Heart right ventricle (tissue), 16 donors: Measurements from ENCODE around the gene LAMA2. TPM values are rescaled to one million over a fixed set of nuclear protein-coding genes. Genes with fewer than 3 reads are reported as not detected.

ENCODE experiments used
- ATAC-seq, 8 donors: fragments of 200-7000 bp; cut with Tn5 transposase; one replicate each; pipeline ENCODE4 v1.9.1; 2020; ENCODE audit warnings: mild to moderate bottlenecking in 8 of 8, moderate library complexity in 8 of 8, moderate number of reproducible peaks in 1 of 8
- DNase-seq, 2 donors: peaks; one replicate each; pipeline ENCODE4 v3.0.0-alpha.2; 2020
- H3K27ac ChIP-seq, 10 donors: fragments of 200-600 bp; sonication (generic) in 2 of 10; one replicate each; pipeline versions ENCODE4 v1.5.0 to v1.8.0; 2020 to 2022; ENCODE audit warnings: mild to moderate bottlenecking in 3 of 10
- H3K27me3 ChIP-seq, 7 donors: fragments of 200-600 bp; one replicate each; pipeline ENCODE4 v1.8.0; 2021 to 2022; ENCODE audit warnings: mild to moderate bottlenecking in 2 of 7
- H3K36me3 ChIP-seq, 9 donors: fragments of 200-600 bp; sonication (generic) in 1 of 9; one replicate each; pipeline versions ENCODE4 v1.5.0 to v1.8.0; 2020 to 2022; ENCODE audit warnings: mild to moderate bottlenecking in 2 of 9
- H3K4me1 ChIP-seq, 9 donors: fragments of 200-600 bp; sonication (generic) in 1 of 9; one replicate each; pipeline versions ENCODE4 v1.5.0 to v1.8.0; 2020 to 2022; ENCODE audit warnings: mild to moderate bottlenecking in 4 of 9
- H3K4me3 ChIP-seq, 10 donors: fragments of 200-600 bp; sonication (generic) in 2 of 10; one replicate each; pipeline versions ENCODE4 v1.5.0 to v1.8.0; 2020 to 2022; ENCODE audit warnings: mild to moderate bottlenecking in 7 of 10, moderate library complexity in 2 of 10
- H3K9me3 ChIP-seq, 11 donors: fragments of 200-600 bp in 10 of 11; sonication (generic) in 2 of 11; one replicate each; pipeline versions ENCODE4 v1.5.0 to v1.8.0; 2013 to 2022; ENCODE audit warnings: mild to moderate bottlenecking in 2 of 11, control low read depth in 1 of 11, moderate library complexity in 1 of 11
- WGBS, 2 donors: extraction: QIAGEN DNeasy Blood & Tissue Kit; methylation state at CpG; one replicate each; pipeline ENCODE4 v1.1.7; 2013; ENCODE audit warnings: inconsistent platforms in 1 of 2; 5-methylcytosine and 5-hydroxymethylcytosine counted together
- intact Hi-C, 10 donors: fragments of 100-400 bp; cut with DNase I; formaldehyde crosslinking; loops; one replicate each; pipeline versions ENCODE4 v1.11.1 to v1.14.2; 2022
- polyA plus RNA-seq, 2 donors: library from polyadenylated mRNA; stranded (reverse); fragments of 200-250 nt; gene quantifications; one replicate each; pipeline ENCODE4 v1.2.3, GENCODE V29; 2013
- total RNA-seq, 10 donors: library from RNA; stranded (reverse); fragmentation: NEBNext Ultra II Directional in 3 of 10; extraction: Animal tissue kit (Norgen Biotek cat#: 25700) in 3 of 10; gene quantifications; one replicate each; pipeline versions ENCODE4 v1.2.1 to v1.2.4, GENCODE V29; 2021 to 2023
- TF ChIP-seq, protein P1 (sequence below), 9 donors: fragments of 200-600 bp; sonication (generic) in 2 of 9; IDR thresholded peaks; one replicate each; pipeline versions ENCODE4 v1.5.0 to v1.8.0; 2021 to 2022; ENCODE audit warnings: antibody characterized with exemption in 9 of 9, mild to moderate bottlenecking in 5 of 9, moderate library complexity in 1 of 9
- donor health status: Arrhythmogenic right ventricular cardiomyopathy.
- donor health status: ischemic (EF 13 %, LVEDD 7.1; RV severe dilation, severe dysfunction).
- donor health status: healthy with polysubstance abuse.
- donor health status: DM: no; HTN: yes; CAD: no.
- donor health status: DM: no; HTN: no; CAD: no.
- donor health status: ischemic (EF 25% LVEDD 6.9; RV normal size, moderate dysfunction).
- donor health status: ischemic (EF 25% LVEDD 5.7; RV mildly dilated, moderate dysfunction).
- donor health status: healthy.
- donor health status: DM: yes; HTN: yes; CAD: no.
- donor health status: Ischemic cardiomyopathy.
- donor health status: ischemic (EF 35%, LVEDD 5.7; RV mildly dilated, moderate dysfunction).
- donor health status: nonischemic (EF 11% LVEDD 7.7; RV severe dilation, severe dysfunction).
- donor health status: DM: yes; HTN: yes; CAD: no.
- donor health status: PGD.
- donor health status: ischemic (EF 29% LVEDD 5.4; RV normal size, mild dysfunction).
- donor health status: nonischemic (EF 23%, LVEDD 6.1; RV moderate dilation, normal function).

LAMA2 gene
- total and polyA plus RNA-seq, 12 donors = 31.1 to 293 (median 223) TPM

DNA sequence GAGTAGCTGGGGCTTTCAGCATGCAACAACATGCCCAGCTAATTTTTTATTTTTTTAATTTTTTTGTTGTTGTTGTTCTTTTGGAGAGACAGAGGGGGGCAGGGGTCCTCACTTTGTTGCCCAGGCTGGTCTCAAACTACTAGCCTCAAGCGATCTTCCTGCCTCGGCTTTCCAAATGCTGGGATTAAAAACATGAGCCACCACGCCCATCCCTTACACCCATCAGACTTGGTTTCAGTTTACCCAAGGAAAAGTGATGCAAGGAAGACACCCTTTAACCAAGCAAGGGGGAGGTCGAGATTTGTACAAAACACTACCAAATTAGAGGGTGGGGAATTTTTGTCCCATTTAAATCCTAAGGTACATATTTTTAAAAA lies 616.9 kb downstream of the LAMA2 start:
- ATAC-seq = no peak
- Histone ChIP-seq H3K9me3 (no peaks in the 10 kb centered on the region), H3K27me3 (no peaks in the 10 kb centered on the region), H3K27ac (peak overlapping the region in 1 of 10 donors; percentile 11), H3K4me1 (peaks cover 3 to 65% (median 30%) of the 10 kb centered on the region in 9 donors), H3K36me3 (peaks cover 0 to 86% (median 15%) of the 10 kb centered on the region in 9 donors), H3K4me3 (no peak overlapping the region)
- no peak for DNase-seq
- WGBS, 2 donors = 91 to 93% methylated on average over 4 of the region's 4 CpGs
- TF ChIP-seq, protein P1, sequence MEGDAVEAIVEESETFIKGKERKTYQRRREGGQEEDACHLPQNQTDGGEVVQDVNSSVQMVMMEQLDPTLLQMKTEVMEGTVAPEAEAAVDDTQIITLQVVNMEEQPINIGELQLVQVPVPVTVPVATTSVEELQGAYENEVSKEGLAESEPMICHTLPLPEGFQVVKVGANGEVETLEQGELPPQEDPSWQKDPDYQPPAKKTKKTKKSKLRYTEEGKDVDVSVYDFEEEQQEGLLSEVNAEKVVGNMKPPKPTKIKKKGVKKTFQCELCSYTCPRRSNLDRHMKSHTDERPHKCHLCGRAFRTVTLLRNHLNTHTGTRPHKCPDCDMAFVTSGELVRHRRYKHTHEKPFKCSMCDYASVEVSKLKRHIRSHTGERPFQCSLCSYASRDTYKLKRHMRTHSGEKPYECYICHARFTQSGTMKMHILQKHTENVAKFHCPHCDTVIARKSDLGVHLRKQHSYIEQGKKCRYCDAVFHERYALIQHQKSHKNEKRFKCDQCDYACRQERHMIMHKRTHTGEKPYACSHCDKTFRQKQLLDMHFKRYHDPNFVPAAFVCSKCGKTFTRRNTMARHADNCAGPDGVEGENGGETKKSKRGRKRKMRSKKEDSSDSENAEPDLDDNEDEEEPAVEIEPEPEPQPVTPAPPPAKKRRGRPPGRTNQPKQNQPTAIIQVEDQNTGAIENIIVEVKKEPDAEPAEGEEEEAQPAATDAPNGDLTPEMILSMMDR (IDR thresholded peaks at IDR 0.05) = no peak
- intact Hi-C loops = loop anchor here in 9 of 10 donors (2.0 to 10.0 kb wide), 9 partner anchors 67 to 525 kb away; no protein-coding TSS in a partner anchor

DNA sequence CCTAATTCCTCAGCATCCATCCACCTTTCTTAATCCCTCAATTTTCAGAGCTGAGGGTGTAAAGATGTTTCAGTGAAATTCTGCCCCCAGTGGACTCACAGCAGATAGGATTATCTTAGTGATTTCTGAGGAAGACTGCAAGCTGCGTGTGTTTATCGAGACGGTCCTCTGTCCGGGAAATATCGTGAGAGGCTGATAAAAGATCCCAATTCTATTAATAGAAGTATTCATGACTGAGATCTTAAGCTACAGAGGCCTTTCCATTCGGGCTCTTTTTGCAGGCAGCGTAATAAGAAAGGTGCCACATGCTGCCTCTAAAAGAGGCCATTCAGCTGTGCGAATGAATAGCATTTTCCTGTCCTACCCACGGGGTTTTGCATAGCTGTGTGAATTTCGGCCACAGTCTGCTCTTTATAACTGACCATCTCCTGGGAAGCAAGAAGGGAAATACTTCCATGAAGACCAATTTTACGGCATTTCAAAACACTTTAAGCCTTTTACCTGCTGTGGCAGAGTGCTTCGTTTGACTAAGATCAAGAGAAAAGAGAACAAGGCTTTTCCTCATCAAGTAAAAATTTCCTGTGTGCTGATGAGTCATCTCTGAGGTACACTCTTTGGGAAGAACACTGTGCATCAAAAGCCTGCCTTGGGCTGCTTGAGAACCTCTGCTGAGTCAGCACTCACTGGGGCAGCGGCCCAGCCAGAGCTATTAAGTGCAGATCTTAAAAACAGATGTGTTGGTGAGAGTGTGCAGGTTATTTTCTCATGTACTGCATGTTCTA lies 618.2 kb downstream of the LAMA2 start:
- H3K4me1 ChIP-seq = peaks cover 3 to 65% (median 30%) of the 10 kb centered on the region in 9 donors
- DNase-seq = peak in 1 of 2 donors; percentile 25
- WGBS, 2 donors = 40 to 51% methylated on average over 13 of the region's 13 CpGs

DNA sequence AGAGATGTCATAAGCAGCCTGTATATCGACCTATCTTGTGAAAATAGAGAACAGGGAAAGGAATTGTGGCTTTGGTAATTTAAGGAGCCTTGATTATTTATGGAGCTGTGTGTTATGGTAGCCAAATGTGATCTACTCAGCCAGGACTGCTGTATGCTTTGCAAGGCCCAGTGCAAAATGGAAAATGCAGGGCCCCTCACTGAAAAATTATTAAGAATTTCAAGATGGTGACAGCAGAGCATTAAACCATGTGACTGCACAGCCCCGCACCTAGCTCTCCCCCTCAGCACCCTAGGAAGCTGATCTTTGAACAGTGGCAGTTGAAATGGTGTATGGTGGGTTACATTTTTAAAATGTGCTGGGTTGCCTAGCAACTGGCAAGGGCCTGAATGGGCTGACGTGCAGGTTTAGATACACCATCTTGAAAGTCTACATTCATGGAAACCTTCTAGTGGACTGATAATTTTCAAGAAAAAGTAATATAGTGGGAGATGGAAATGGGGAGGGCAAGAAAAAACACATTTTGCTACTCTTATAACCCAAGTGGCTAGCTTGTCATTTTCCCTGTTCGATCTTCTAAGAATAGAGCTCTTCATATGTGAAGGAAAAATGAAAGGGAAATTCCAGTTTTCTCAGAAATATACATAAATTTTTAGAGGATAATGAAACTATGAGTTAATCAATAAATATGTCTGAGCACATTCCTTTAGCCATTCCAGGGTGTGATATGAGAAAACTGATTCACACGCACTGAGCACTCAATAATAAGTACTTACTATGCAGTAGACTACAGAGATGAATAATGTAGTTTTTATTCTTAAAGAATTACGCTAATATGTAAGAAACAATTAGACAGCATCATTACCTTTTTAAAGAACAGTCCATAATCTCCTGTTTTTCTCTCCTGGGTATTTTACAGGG lies 619.1 kb downstream of the LAMA2 start:
- H3K27me3 ChIP-seq = no peaks in the 10 kb centered on the region
- peak overlapping the region in 5 of 10 donors; percentile 1 to 63 (median 36) for H3K27ac ChIP-seq
- DNase-seq = no peak
- H3K9me3 ChIP-seq = no peaks in the 10 kb centered on the region
- peaks cover 0 to 88% (median 7%) of the 10 kb centered on the region in 9 donors for H3K36me3 ChIP-seq
- TF ChIP-seq, protein P1 (IDR thresholded peaks at IDR 0.05) = no peak
- H3K4me1 ChIP-seq = peaks cover 3 to 71% (median 37%) of the 10 kb centered on the region in 9 donors
- ATAC-seq = peak in 2 of 8 donors; percentile 4 to 33
- 79 to 84% methylated on average over 6 of the region's 6 CpGs for WGBS, 2 donors
- intact Hi-C loops = loop anchor here in 5 of 10 donors (2.0 to 10.0 kb wide), 4 partner anchors 65 to 233 kb away; no protein-coding TSS in a partner anchor
- no peak overlapping the region for H3K4me3 ChIP-seq

More for the DNA sequence above, 618.2 kb downstream of the LAMA2 start:
- no peak overlapping the region for H3K4me3 ChIP-seq
- H3K9me3 ChIP-seq = no peaks in the 10 kb centered on the region
- TF ChIP-seq, protein P1 (IDR thresholded peaks at IDR 0.05) = peak in 4 of 9 donors; percentile 13 to 36 (median 24)
- H3K27me3 ChIP-seq = no peaks in the 10 kb centered on the region
- ATAC-seq = peak in 6 of 8 donors; percentile 29 to 85 (median 60)
- peaks cover 0 to 86% (median 7%) of the 10 kb centered on the region in 9 donors for H3K36me3 ChIP-seq
- intact Hi-C loops = loop anchor here in 5 of 10 donors (2.0 to 10.0 kb wide), 4 partner anchors 66 to 234 kb away; no protein-coding TSS in a partner anchor
- H3K27ac ChIP-seq = peak overlapping the region in 7 of 10 donors; percentile 1 to 63 (median 32)

- Histone ChIP-seq H3K4me3 (no peak overlapping the region), H3K9me3 (no peaks in the 10 kb centered on the region), H3K27me3 (no peaks in the 10 kb centered on the region), H3K4me1 (peaks cover 3 to 65% (median 33%) of the 10 kb centered on the region in 9 donors), H3K36me3 (peaks cover 0 to 96% (median 10%) of the 10 kb centered on the region in 9 donors), H3K27ac (peak overlapping the region in 2 of 10 donors; percentile 2 to 54)
- ATAC-seq (no peak), DNase-seq (no peak)
- TF ChIP-seq, protein P1 (IDR thresholded peaks at IDR 0.05) = no peak
- intact Hi-C loops = loop anchor here in 4 of 10 donors (5.0 to 10.0 kb wide), 3 partner anchors 63 to 230 kb away; no protein-coding TSS in a partner anchor
- 86 to 91% methylated on average over 2 of the region's 2 CpGs for WGBS, 2 donors
These were observed 621.5 kb downstream of the LAMA2 start for GRCh38 chr6:129504456-129504855.
